MCF 10A (cell line): ENCODE measurements around the gene SLC5A11. TPM values are rescaled to one million over a fixed set of nuclear protein-coding genes. Genes with fewer than 3 reads are reported as not detected.

Experiments
- BruUV-seq: library from RNA; stranded (reverse); fragments of 400-500 nt; replicated peaks from 2 replicates; lab custom pipeline; 2021; lab: Mats Ljungman, UMichigan
- CTCF ChIA-PET: fragments of 300-600 bp; sonication (Branson Sonifier 250); formaldehyde crosslinking; extraction: SDS; loops from one replicate; lab custom pipeline; 2021; ENCODE audit warnings: antibody characterized with exemption, inconsistent platforms; lab: Yijun Ruan, JAX
- POLR2A ChIA-PET: fragments of 300-600, 350-650 bp; sonication (Branson Sonifier 250); formaldehyde crosslinking; extraction: SDS; loops from one replicate; lab custom pipeline; 2020; ENCODE audit warnings: antibody characterized with exemption, inconsistent platforms; lab: Yijun Ruan, JAX
- DNase-seq: peaks from one replicate; pipeline ENCODE4 v3.0.0-alpha.2; 2018; ENCODE audit not compliant: unreplicated experiment
- H3K27ac Mint-ChIP-seq: one replicate; pipeline ENCODE4 v1.8.0; 2022; ENCODE audit warnings: mild to moderate bottlenecking, low read depth, mixed read lengths; ENCODE audit not compliant: unreplicated experiment
- H3K27me3 Mint-ChIP-seq: one replicate; pipeline ENCODE4 v1.8.0; 2022; ENCODE audit warnings: mixed read lengths; ENCODE audit not compliant: insufficient read depth, unreplicated experiment
- H3K36me3 Mint-ChIP-seq: one replicate; pipeline ENCODE4 v1.8.0; 2022; ENCODE audit warnings: mild to moderate bottlenecking, moderate library complexity, mixed read lengths; ENCODE audit not compliant: insufficient read depth, unreplicated experiment
- H3K4me1 Mint-ChIP-seq: one replicate; pipeline ENCODE4 v1.8.0; 2022; ENCODE audit warnings: mixed read lengths; ENCODE audit not compliant: insufficient read depth, unreplicated experiment
- H3K4me3 Mint-ChIP-seq: one replicate; pipeline ENCODE4 v1.8.0; 2022; ENCODE audit warnings: mild to moderate bottlenecking, moderate library complexity, mixed read lengths; ENCODE audit not compliant: unreplicated experiment
- H3K9me3 Mint-ChIP-seq: one replicate; pipeline ENCODE4 v1.8.0; 2022; ENCODE audit warnings: mixed read lengths; ENCODE audit not compliant: unreplicated experiment
- CTCF ChIP-seq: fragments of 200-600 bp; IDR thresholded peaks from one replicate; pipeline ENCODE4 v1.8.0; 2022; ENCODE audit warnings: antibody characterized with exemption, mild to moderate bottlenecking; ENCODE audit not compliant: unreplicated experiment
- intact Hi-C: fragments of 100-400 bp; cut with micrococcal nuclease; formaldehyde crosslinking; loops from 2 replicates; pipeline ENCODE4 v1.14.1; 2022
- total RNA-seq: library from RNA; stranded (reverse); gene quantifications from 2 replicates; pipeline ENCODE4 v1.2.3, GENCODE V29; 2022

The SLC5A11 gene
- total RNA-seq, 1 experiment from 2014 or later = not detected

GRCh38 chr16:24950275-24950674 is 104.5 kb downstream of the SLC5A11 start:
- intact Hi-C loops = no loop called here
- BruUV-seq = no TSS peak
- no peak overlapping the region for H3K4me3 Mint-ChIP-seq
- no peak overlapping the region for H3K27ac Mint-ChIP-seq
- peak; percentile 17 for DNase-seq
- H3K36me3 Mint-ChIP-seq = peaks cover 60% of the 10 kb centered on the region
- no peaks in the 10 kb centered on the region for H3K4me1 Mint-ChIP-seq
- no peak for TF ChIP-seq CTCF
- no peaks in the 10 kb centered on the region for H3K9me3 Mint-ChIP-seq
- ChIA-PET POLR2A (no interaction called here), CTCF (no interaction called here)
- H3K27me3 Mint-ChIP-seq = no peaks in the 10 kb centered on the region

- CTCF ChIA-PET = interaction anchor here (0.7 kb wide), 1 partner anchor 113 kb away, joined by 3 read pairs; no protein-coding TSS in a partner anchor
- H3K36me3 Mint-ChIP-seq = peaks cover 48% of the 10 kb centered on the region
Observed at GRCh38 chr16:24953306-24953705, 107.5 kb downstream of the SLC5A11 start.

GRCh38 chr16:24953721-24954120 is 108.0 kb downstream of the SLC5A11 start:
- POLR2A ChIA-PET = no interaction called here
- no TSS peak for BruUV-seq

More at GRCh38 chr16:24953306-24953705, 107.5 kb downstream of the SLC5A11 start:
- no peak overlapping the region for H3K4me3 Mint-ChIP-seq
- no peaks in the 10 kb centered on the region for H3K27me3 Mint-ChIP-seq
- BruUV-seq = no TSS peak
- DNase-seq = no peak
- intact Hi-C loops = no loop called here
- no peak for TF ChIP-seq CTCF
- no peaks in the 10 kb centered on the region for H3K9me3 Mint-ChIP-seq
- H3K27ac Mint-ChIP-seq = no peak overlapping the region
- POLR2A ChIA-PET = no interaction called here
- H3K4me1 Mint-ChIP-seq = no peaks in the 10 kb centered on the region

GRCh38 chr16:24954137-24954536 is 108.4 kb downstream of the SLC5A11 start:
- ChIA-PET CTCF (interaction anchor here (0.6 to 1.3 kb wide), 5 partner anchors 10 to 142 kb away, joined by 3 to 7 read pairs (median 4); no protein-coding TSS in a partner anchor), POLR2A (no interaction called here)
- DNase-seq = no peak
- no peaks in the 10 kb centered on the region for H3K9me3 Mint-ChIP-seq
- H3K36me3 Mint-ChIP-seq = peaks cover 49% of the 10 kb centered on the region
- no peak for TF ChIP-seq CTCF
- intact Hi-C loops = no loop called here
- H3K4me1 Mint-ChIP-seq = no peaks in the 10 kb centered on the region
- BruUV-seq = no TSS peak
- H3K27ac Mint-ChIP-seq = no peak overlapping the region
- no peaks in the 10 kb centered on the region for H3K27me3 Mint-ChIP-seq
- no peak overlapping the region for H3K4me3 Mint-ChIP-seq

More at GRCh38 chr16:24953721-24954120, 108.0 kb downstream of the SLC5A11 start:
- intact Hi-C loops = no loop called here
- TF ChIP-seq CTCF = no peak
- H3K27me3 Mint-ChIP-seq = no peaks in the 10 kb centered on the region
- CTCF ChIA-PET = interaction anchor here (0.6 to 1.3 kb wide), 4 partner anchors 11 to 141 kb away, joined by 3 to 7 read pairs (median 4); no protein-coding TSS in a partner anchor
- H3K36me3 Mint-ChIP-seq = peaks cover 49% of the 10 kb centered on the region
- H3K4me1 Mint-ChIP-seq = no peaks in the 10 kb centered on the region
- no peak for DNase-seq
- no peaks in the 10 kb centered on the region for H3K9me3 Mint-ChIP-seq
- H3K4me3 Mint-ChIP-seq = no peak overlapping the region
- H3K27ac Mint-ChIP-seq = no peak overlapping the region
